ENCODE data around the gene EIF2A. TPM values are rescaled to one million over a fixed set of nuclear protein-coding genes. Genes with fewer than 3 reads are reported as not detected.

Gene EIF2A
- total RNA-seq, 1 experiment from 2014 or later, result 167 TPM

DNA sequence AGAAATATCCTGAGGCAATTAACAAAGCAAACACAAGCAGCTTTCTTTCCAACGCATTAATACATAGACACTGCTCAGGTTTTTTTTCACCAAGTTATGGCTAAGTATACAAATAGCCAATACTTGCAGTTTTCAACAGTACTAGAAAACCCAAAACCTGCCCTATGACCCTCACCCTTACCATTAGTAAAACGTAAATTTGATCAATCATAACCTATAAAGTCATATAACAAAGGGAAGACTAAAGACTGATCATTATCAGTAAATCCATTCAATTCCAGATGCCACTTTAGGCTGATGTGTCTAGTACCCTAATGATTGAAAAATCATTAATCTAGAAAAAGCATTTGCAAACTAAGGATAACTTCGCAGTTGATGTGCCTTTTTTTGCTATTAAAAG is 3.5 kb upstream of the EIF2A start:
- Mint-ChIP-seq H3K36me3 (ENCODE audit: insufficient read depth, unreplicated experiment) (peaks cover 84% of the 10 kb centered on the region), H3K27me3 (ENCODE audit: unreplicated experiment) (no peaks in the 10 kb centered on the region), H3K4me3 (ENCODE audit: low read depth, unreplicated experiment) (no peak overlapping the region), H3K27ac (ENCODE audit: unreplicated experiment) (no peak overlapping the region), H3K9me3 (ENCODE audit: low read depth, unreplicated experiment) (no peaks in the 10 kb centered on the region), H3K4me1 (ENCODE audit: low read depth, unreplicated experiment) (peaks cover 51% of the 10 kb centered on the region)
- no TSS peak for BruUV-seq (replicated peaks)
- intact Hi-C loops (cut with micrococcal nuclease; ENCODE audit: unreplicated experiment), result no loop called here
- DNase-seq, result no peak
- CTCF ChIA-PET, result no interaction called here
- TF ChIP-seq, protein P1, sequence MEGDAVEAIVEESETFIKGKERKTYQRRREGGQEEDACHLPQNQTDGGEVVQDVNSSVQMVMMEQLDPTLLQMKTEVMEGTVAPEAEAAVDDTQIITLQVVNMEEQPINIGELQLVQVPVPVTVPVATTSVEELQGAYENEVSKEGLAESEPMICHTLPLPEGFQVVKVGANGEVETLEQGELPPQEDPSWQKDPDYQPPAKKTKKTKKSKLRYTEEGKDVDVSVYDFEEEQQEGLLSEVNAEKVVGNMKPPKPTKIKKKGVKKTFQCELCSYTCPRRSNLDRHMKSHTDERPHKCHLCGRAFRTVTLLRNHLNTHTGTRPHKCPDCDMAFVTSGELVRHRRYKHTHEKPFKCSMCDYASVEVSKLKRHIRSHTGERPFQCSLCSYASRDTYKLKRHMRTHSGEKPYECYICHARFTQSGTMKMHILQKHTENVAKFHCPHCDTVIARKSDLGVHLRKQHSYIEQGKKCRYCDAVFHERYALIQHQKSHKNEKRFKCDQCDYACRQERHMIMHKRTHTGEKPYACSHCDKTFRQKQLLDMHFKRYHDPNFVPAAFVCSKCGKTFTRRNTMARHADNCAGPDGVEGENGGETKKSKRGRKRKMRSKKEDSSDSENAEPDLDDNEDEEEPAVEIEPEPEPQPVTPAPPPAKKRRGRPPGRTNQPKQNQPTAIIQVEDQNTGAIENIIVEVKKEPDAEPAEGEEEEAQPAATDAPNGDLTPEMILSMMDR (IDR thresholded peaks at IDR 0.05; ENCODE audit: unreplicated experiment), result no peak

DNA sequence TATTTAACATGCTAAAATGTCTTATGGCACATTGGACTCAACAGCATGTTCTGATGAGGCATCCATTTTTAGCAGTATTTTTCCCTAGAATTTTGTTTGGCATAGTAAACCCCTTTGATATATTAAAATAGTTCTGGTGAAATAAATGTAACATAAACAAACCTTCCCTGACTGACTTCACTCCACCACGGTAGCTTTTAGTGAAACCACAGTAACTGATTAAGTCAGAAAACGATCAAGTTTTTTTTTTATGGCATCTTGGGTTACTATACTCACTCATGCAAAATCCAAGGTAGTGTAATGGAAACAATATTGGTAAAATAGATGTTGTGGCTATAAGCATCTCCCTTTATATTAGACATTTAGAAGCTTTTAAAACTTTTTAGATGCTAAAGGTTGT is 3.1 kb upstream of the EIF2A start:
- peaks cover 82% of the 10 kb centered on the region for H3K36me3 Mint-ChIP-seq (ENCODE audit: insufficient read depth, unreplicated experiment)
- BruUV-seq (replicated peaks), result no TSS peak
- intact Hi-C loops (cut with micrococcal nuclease; ENCODE audit: unreplicated experiment), result no loop called here
- no peak overlapping the region for H3K4me3 Mint-ChIP-seq (ENCODE audit: low read depth, unreplicated experiment)
- no peaks in the 10 kb centered on the region for H3K27me3 Mint-ChIP-seq (ENCODE audit: unreplicated experiment)
- no peaks in the 10 kb centered on the region for H3K9me3 Mint-ChIP-seq (ENCODE audit: low read depth, unreplicated experiment)
- H3K4me1 Mint-ChIP-seq (ENCODE audit: low read depth, unreplicated experiment), result peaks cover 55% of the 10 kb centered on the region
- H3K27ac Mint-ChIP-seq (ENCODE audit: unreplicated experiment), result no peak overlapping the region
- no peak for DNase-seq
- TF ChIP-seq, protein P1 (IDR thresholded peaks at IDR 0.05; ENCODE audit: unreplicated experiment), result no peak
- CTCF ChIA-PET, result interaction anchor here (0.7 kb wide), 1 partner anchor 599 kb away, joined by 3 read pairs; no protein-coding TSS in a partner anchor

DNA sequence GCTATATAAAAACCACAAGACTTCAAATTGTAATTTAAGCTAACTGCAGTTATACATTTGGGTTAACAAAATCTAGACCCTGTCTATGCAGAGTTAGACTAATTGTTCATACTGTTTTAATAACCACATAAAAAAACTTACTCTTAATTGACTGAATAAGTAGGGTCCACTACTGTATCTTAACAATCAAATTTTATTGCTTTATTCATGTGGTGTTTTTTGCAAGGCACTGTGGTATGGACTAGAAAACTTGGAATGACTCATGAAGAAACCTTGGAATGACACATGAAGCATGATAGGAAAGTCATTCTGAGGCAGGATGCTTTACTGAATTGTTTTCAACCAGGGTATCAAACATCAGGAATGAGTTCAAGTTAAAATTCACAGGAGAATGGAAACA is 2.5 kb upstream of the EIF2A start:
- DNase-seq, result no peak
- Mint-ChIP-seq H3K36me3 (ENCODE audit: insufficient read depth, unreplicated experiment) (peaks cover 80% of the 10 kb centered on the region), H3K4me1 (ENCODE audit: low read depth, unreplicated experiment) (peaks cover 55% of the 10 kb centered on the region), H3K4me3 (ENCODE audit: low read depth, unreplicated experiment) (peak overlapping the region; percentile 93), H3K27ac (ENCODE audit: unreplicated experiment) (peak overlapping the region; percentile 98), H3K27me3 (ENCODE audit: unreplicated experiment) (no peaks in the 10 kb centered on the region), H3K9me3 (ENCODE audit: low read depth, unreplicated experiment) (no peaks in the 10 kb centered on the region)
- CTCF ChIA-PET, result interaction anchor here (0.7 kb wide), 1 partner anchor 598 kb away, joined by 3 read pairs; no protein-coding TSS in a partner anchor
- TF ChIP-seq, protein P1 (IDR thresholded peaks at IDR 0.05; ENCODE audit: unreplicated experiment), result no peak
- intact Hi-C loops (cut with micrococcal nuclease; ENCODE audit: unreplicated experiment), result loop anchor here (2.0 kb wide), 1 partner anchor 73 kb away; no protein-coding TSS in a partner anchor
- BruUV-seq (replicated peaks), result no TSS peak

DNA sequence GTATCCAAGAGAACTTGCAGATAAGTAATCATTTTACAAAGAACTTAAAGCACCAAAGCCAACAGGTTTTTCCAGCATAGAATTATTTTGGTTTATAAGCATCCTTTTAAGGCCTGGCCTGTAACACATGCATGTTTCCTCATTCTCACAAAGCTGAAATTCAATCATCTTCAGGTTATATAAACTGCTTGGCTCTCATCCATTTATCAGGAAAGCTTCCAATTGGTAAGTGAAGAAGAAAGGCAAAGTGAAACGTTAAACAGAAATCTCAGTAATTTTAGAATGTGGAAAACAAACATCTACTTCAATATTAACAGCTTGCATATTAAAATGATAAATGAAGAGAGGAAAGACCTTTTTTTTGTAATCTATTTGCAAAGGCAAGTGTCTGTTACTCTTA is 1.9 kb upstream of the EIF2A start:
- DNase-seq, result no peak
- intact Hi-C loops (cut with micrococcal nuclease; ENCODE audit: unreplicated experiment), result loop anchor here (2.0 to 5.0 kb wide), 2 partner anchors 74 to 218 kb away; partner anchors contain the start of gene SIAH2
- Mint-ChIP-seq H3K27ac (ENCODE audit: unreplicated experiment) (peak overlapping the region; percentile 98), H3K4me3 (ENCODE audit: low read depth, unreplicated experiment) (peak overlapping the region; percentile 93), H3K27me3 (ENCODE audit: unreplicated experiment) (no peaks in the 10 kb centered on the region), H3K36me3 (ENCODE audit: insufficient read depth, unreplicated experiment) (peaks cover 81% of the 10 kb centered on the region), H3K4me1 (ENCODE audit: low read depth, unreplicated experiment) (peaks cover 55% of the 10 kb centered on the region), H3K9me3 (ENCODE audit: low read depth, unreplicated experiment) (no peaks in the 10 kb centered on the region)
- TSS peak; percentile 47 for BruUV-seq (replicated peaks)
- CTCF ChIA-PET, result interaction anchor here (0.7 kb wide), 1 partner anchor 130 kb away, joined by 3 read pairs; no protein-coding TSS in a partner anchor
- TF ChIP-seq, protein P1 (IDR thresholded peaks at IDR 0.05; ENCODE audit: unreplicated experiment), result no peak

All from Calu3 (cell line).